IMR-90 (cell line): Measurements from ENCODE around the gene KDM4E. TPM values are rescaled to one million over a fixed set of nuclear protein-coding genes. Genes with fewer than 3 reads are reported as not detected.

ENCODE experiments used
- ATAC-seq: fragments of 200-7000 bp; cut with Tn5 transposase; 2 replicates; pipeline ENCODE4 v1.9.1; 2020; ENCODE audit warnings: low read depth, mild to moderate bottlenecking, moderate library complexity
- BruUV-seq: library from RNA; stranded (reverse); fragments of 400-500 nt; replicated peaks from 2 replicates; lab custom pipeline; 2021; lab: Mats Ljungman, UMichigan
- CTCF ChIA-PET: fragments of 300-600 bp; formaldehyde crosslinking; extraction: SDS; loops from one replicate; lab custom pipeline; 2021; ENCODE audit warnings: antibody characterized with exemption; lab: Yijun Ruan, JAX
- POLR2A ChIA-PET: fragments of 300-600 bp; sonication (Branson Sonifier 250); formaldehyde crosslinking; loops from one replicate; lab custom pipeline; 2022; ENCODE audit warnings: antibody characterized with exemption; ENCODE audit not compliant: unreplicated experiment; lab: Charles Lee
- DNase-seq: peaks from one replicate; pipeline ENCODE4 v3.0.0; 2013
- H2AFZ ChIP-seq: replicated peaks from 2 replicates; pipeline ENCODE3; 2013; ENCODE audit warnings: low read length, mild to moderate bottlenecking; ENCODE audit not compliant: poor library complexity
- H2AK5ac ChIP-seq: 2 replicates; pipeline ENCODE4 v1.6.1; 2013; ENCODE audit warnings: low read depth, low read length, inconsistent platforms
- H2AK9ac ChIP-seq: replicated peaks from 2 replicates; pipeline ENCODE3; 2013; ENCODE audit warnings: mild to moderate bottlenecking, low read depth, low read length, moderate library complexity; ENCODE audit not compliant: poor library complexity
- H2BK120ac ChIP-seq: 2 replicates; pipeline ENCODE4 v1.6.1; 2013; ENCODE audit warnings: low read depth, low read length, inconsistent platforms
- H2BK15ac ChIP-seq: 3 replicates; pipeline ENCODE4 v1.6.1; 2013; ENCODE audit warnings: low read depth, low read length, inconsistent platforms
- H2BK20ac ChIP-seq: 2 replicates; pipeline ENCODE4 v1.6.1; 2013; ENCODE audit warnings: low read depth, mild to moderate bottlenecking, inconsistent platforms, low read length, moderate library complexity
- H2BK5ac ChIP-seq: 2 replicates; pipeline ENCODE4 v1.6.1; 2013; ENCODE audit warnings: mild to moderate bottlenecking, low read depth, low read length, inconsistent platforms; ENCODE audit not compliant: poor library complexity, severe bottlenecking
- H3K14ac ChIP-seq: replicated peaks from 2 replicates; pipeline ENCODE4 v1.6.1; 2013; ENCODE audit warnings: low read depth, low read length, inconsistent platforms
- H3K18ac ChIP-seq: 2 replicates; pipeline ENCODE4 v1.6.1; 2013; ENCODE audit warnings: low read depth, low read length, control low read depth
- H3K23ac ChIP-seq: 2 replicates; pipeline ENCODE4 v1.6.1; 2013; ENCODE audit warnings: low read depth, low read length, inconsistent platforms
- H3K27ac ChIP-seq: 2 replicates; pipeline ENCODE4 v1.5.1; 2013; ENCODE audit warnings: mild to moderate bottlenecking, control low read depth, low read length; ENCODE audit not compliant: insufficient read depth
- H3K27me3 ChIP-seq: 2 replicates; pipeline ENCODE4 v1.6.1; 2013; ENCODE audit warnings: low read length; ENCODE audit not compliant: control insufficient read depth, insufficient read depth
- H3K36me3 ChIP-seq: 2 replicates; pipeline ENCODE4 v1.6.1; 2013; ENCODE audit warnings: low read length, mixed read lengths; ENCODE audit not compliant: control insufficient read depth, insufficient read depth
- H3K4ac ChIP-seq: 2 replicates; pipeline ENCODE4 v1.6.1; 2013; ENCODE audit warnings: low read depth, low read length, inconsistent platforms
- H3K4me1 ChIP-seq: 2 replicates; pipeline ENCODE4 v1.6.1; 2013; ENCODE audit warnings: low read length, mixed read lengths; ENCODE audit not compliant: control insufficient read depth, insufficient read depth
- H3K4me2 ChIP-seq: 2 replicates; pipeline ENCODE4 v1.6.1; 2013; ENCODE audit warnings: low read depth, mild to moderate bottlenecking, control low read depth, low read length, moderate library complexity
- H3K4me3 ChIP-seq: 2 replicates; pipeline ENCODE4 v1.5.1; 2013; ENCODE audit warnings: low read depth, mild to moderate bottlenecking, control low read depth, low read length, moderate library complexity; ENCODE audit not compliant: insufficient read depth
- H3K56ac ChIP-seq: 2 replicates; pipeline ENCODE4 v1.6.1; 2013; ENCODE audit warnings: low read length, inconsistent platforms; ENCODE audit not compliant: insufficient read depth; ENCODE audit errors: extremely low read depth
- H3K79me1 ChIP-seq, 2 experiments: 2 replicates each; pipeline ENCODE4 v1.6.1; 2013; ENCODE audit warnings: low read length in 2 of 2, inconsistent platforms in 1 of 2, low read depth in 1 of 2
- H3K9ac ChIP-seq: 2 replicates; pipeline ENCODE4 v1.6.1; 2013; ENCODE audit warnings: low read depth, low read length, control low read depth
- H3K9me1 ChIP-seq: 2 replicates; pipeline ENCODE4 v1.6.1; 2013; ENCODE audit warnings: low read length, inconsistent platforms; ENCODE audit not compliant: insufficient read depth
- H3K9me3 ChIP-seq: 2 replicates; pipeline ENCODE4 v1.6.1; 2013; ENCODE audit warnings: low read length; ENCODE audit not compliant: control insufficient read depth, insufficient read depth
- H4K20me1 ChIP-seq: 2 replicates; pipeline ENCODE4 v1.6.1; 2013; ENCODE audit warnings: low read length, inconsistent platforms; ENCODE audit not compliant: insufficient read depth
- H4K5ac ChIP-seq: 2 replicates; pipeline ENCODE4 v1.6.1; 2013; ENCODE audit warnings: mild to moderate bottlenecking, low read depth, low read length, control low read depth
- H4K8ac ChIP-seq, 2 experiments: 2 replicates each; pipeline ENCODE4 v1.6.1; 2013; ENCODE audit warnings: low read depth in 2 of 2, low read length in 2 of 2, control low read depth in 1 of 2, inconsistent platforms in 1 of 2
- H4K91ac ChIP-seq: 2 replicates; pipeline ENCODE4 v1.6.1; 2013; ENCODE audit warnings: low read depth, low read length, inconsistent platforms; ENCODE audit not compliant: insufficient read depth
- BHLHE40 ChIP-seq: fragments of 150-350 bp; IDR thresholded peaks from 2 replicates; pipeline ENCODE4 v1.6.1; 2016; ENCODE audit warnings: mild to moderate bottlenecking, low read depth, low read length
- CEBPB ChIP-seq: IDR thresholded peaks from 2 replicates; pipeline ENCODE4 v1.6.1; 2012; ENCODE audit warnings: low read depth, low read length, improper control_type of control experiment
- CHD1 ChIP-seq: IDR thresholded peaks from 2 replicates; pipeline ENCODE4 v1.6.1; 2012; ENCODE audit warnings: low read depth, low read length, improper control_type of control experiment
- FOS ChIP-seq: fragments of 150-350 bp; IDR thresholded peaks from 2 replicates; pipeline ENCODE4 v1.6.1; 2016; ENCODE audit warnings: low read depth, low read length
- MAZ ChIP-seq: IDR thresholded peaks from 2 replicates; pipeline ENCODE4 v1.6.1; 2012; ENCODE audit warnings: low read depth, mild to moderate bottlenecking, low read length, improper control_type of control experiment, moderate library complexity, borderline replicate concordance
- POLR2A ChIP-seq: IDR thresholded peaks from 2 replicates; pipeline ENCODE4 v1.6.1; 2012; ENCODE audit warnings: mild to moderate bottlenecking, low read depth, low read length
- RAD21 ChIP-seq: IDR thresholded peaks from 2 replicates; pipeline ENCODE4 v1.6.1; 2012; ENCODE audit warnings: low read length, improper control_type of control experiment
- RFX5 ChIP-seq: IDR thresholded peaks from 2 replicates; pipeline ENCODE4 v1.8.0; 2012; ENCODE audit warnings: low read depth, mild to moderate bottlenecking, low read length, moderate library complexity
- SMC3 ChIP-seq: fragments of 150-350 bp; IDR thresholded peaks from 2 replicates; pipeline ENCODE4 v1.6.1; 2016; ENCODE audit warnings: low read depth, mild to moderate bottlenecking, antibody characterized with exemption, low read length, moderate library complexity
- USF2 ChIP-seq: fragments of 150-350 bp; IDR thresholded peaks from 2 replicates; pipeline ENCODE4 v1.6.1; 2017; ENCODE audit warnings: mild to moderate bottlenecking, antibody characterized with exemption, low read length, low read depth
- dilution Hi-C: fragments of 300-500 bp; cut with HindIII; formaldehyde crosslinking; loops from one replicate; pipeline ENCODE4 v1.14.3; 2018; ENCODE audit warnings: low sequenced_read_pairs; ENCODE audit not compliant: unreplicated experiment
- in situ Hi-C: fragments of 300-500 bp; cut with MboI; formaldehyde crosslinking; loops from 3 replicates; pipeline ENCODE4 v1.14.3; 2019; ENCODE audit warnings: low sequenced_read_pairs, inconsistent platforms, mixed read lengths
- intact Hi-C: fragments of 100-400 bp; cut with micrococcal nuclease; formaldehyde crosslinking; loops from 2 replicates; pipeline ENCODE4 v1.10.0; 2022
- polyA plus RNA-seq, 3 experiments: library from polyadenylated mRNA; depleted of rRNA; stranded (reverse); fragments of >200 nt; gene quantifications; 2 replicates each; pipeline ENCODE4 v1.2.3, GENCODE V29; 2012; ENCODE audit warnings: low replicate concordance in 1 of 3
- total RNA-seq: library from RNA; depleted of rRNA; stranded (reverse); fragments of >200 nt; gene quantifications from 2 replicates; pipeline ENCODE4 v1.2.3, GENCODE V29; 2012
- TF ChIP-seq, protein P1 (sequence below): fragments of 150-350 bp; IDR thresholded peaks from 2 replicates; pipeline ENCODE4 v1.6.1; 2016; ENCODE audit warnings: low read depth, mild to moderate bottlenecking, low read length, moderate library complexity, borderline replicate concordance

Gene KDM4E
- total and polyA plus RNA-seq, 2 of the 4 experiments (the other 2 are of a cell fraction), result not detected

DNA sequence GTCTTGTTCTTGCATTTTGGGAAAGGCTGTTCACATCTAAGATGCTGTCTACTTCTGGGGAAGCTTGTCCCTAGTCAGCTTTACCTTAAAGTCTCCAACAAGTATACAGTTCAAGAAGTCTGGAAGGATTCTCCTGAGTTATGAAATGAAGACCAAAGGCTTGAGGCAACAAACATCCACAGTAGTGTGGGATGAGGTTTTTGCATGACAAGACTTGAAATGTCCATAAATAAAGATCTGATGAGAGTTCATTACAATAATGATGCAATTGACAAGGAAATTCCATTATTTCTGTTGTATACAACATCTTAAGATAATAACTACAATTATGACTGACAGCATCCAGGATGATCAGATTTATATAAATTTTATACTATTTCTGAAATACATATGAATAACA, 21.3 kb upstream of the KDM4E start:
- Histone ChIP-seq H3K27me3 (peaks cover 1% of the 10 kb centered on the region; the same call in 1 of the 2 replicates), H3K18ac (no peak overlapping the region), H3K4ac (no peak overlapping the region), H4K20me1 (no peaks in the 10 kb centered on the region), H2AFZ (no peak overlapping the region), H3K79me1 (no peaks in the 10 kb centered on the region), H4K5ac (no peak overlapping the region), H3K4me3 (no peak overlapping the region), H2BK120ac (no peak overlapping the region), H3K4me1 (no peaks in the 10 kb centered on the region), H2BK20ac (no peak overlapping the region), H2BK15ac (no peak overlapping the region), H3K9ac (no peak overlapping the region), H3K9me3 (no peaks in the 10 kb centered on the region), H3K23ac (no peak overlapping the region), H3K27ac (no peak overlapping the region), H2AK5ac (no peak overlapping the region; the same call in 1 of the 2 replicates), H3K56ac (no peak overlapping the region), H4K8ac (no peak overlapping the region), H3K9me1 (no peaks in the 10 kb centered on the region), H2AK9ac (no peak overlapping the region), H3K36me3 (no peaks in the 10 kb centered on the region), H3K14ac (no peak overlapping the region), H3K4me2 (no peak overlapping the region), H4K91ac (no peak overlapping the region), H2BK5ac (no peak overlapping the region)
- BruUV-seq, result no TSS peak
- no peak for ATAC-seq
- in situ Hi-C loops (no loop called here), intact Hi-C loops (no loop called here), dilution Hi-C loops (no loop called here)
- ChIA-PET POLR2A (no interaction called here), CTCF (interaction anchor here (0.9 kb wide), 1 partner anchor 10 kb away, joined by 3 read pairs; no protein-coding TSS in a partner anchor)
- no peak for TF ChIP-seq MAZ
- no peak for TF ChIP-seq CHD1
- no peak for TF ChIP-seq BHLHE40
- TF ChIP-seq FOS, result no peak
- TF ChIP-seq, protein P1, sequence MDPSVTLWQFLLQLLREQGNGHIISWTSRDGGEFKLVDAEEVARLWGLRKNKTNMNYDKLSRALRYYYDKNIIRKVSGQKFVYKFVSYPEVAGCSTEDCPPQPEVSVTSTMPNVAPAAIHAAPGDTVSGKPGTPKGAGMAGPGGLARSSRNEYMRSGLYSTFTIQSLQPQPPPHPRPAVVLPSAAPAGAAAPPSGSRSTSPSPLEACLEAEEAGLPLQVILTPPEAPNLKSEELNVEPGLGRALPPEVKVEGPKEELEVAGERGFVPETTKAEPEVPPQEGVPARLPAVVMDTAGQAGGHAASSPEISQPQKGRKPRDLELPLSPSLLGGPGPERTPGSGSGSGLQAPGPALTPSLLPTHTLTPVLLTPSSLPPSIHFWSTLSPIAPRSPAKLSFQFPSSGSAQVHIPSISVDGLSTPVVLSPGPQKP, result no peak
- no peak for TF ChIP-seq SMC3
- no peak for TF ChIP-seq RAD21
- no peak for TF ChIP-seq USF2
- no peak for TF ChIP-seq POLR2A
- TF ChIP-seq CEBPB, result no peak
- TF ChIP-seq RFX5, result no peak
- no peak for DNase-seq
